ENCODE results near the gene MID2. TPM values are rescaled to one million over a fixed set of nuclear protein-coding genes. Genes with fewer than 3 reads are reported as not detected.

Gene MID2
- total RNA-seq, 1 experiment from 2014 or later: 5.1 TPM

GRCh38 chrX:107780525-107780924, 45.1 kb upstream of the MID2 start:
- TF ChIP-seq FOSL1 (IDR thresholded peaks at IDR 0.05; ENCODE audit: low read depth): no peak
- no peak for TF ChIP-seq JUND (IDR thresholded peaks at IDR 0.05)
- no peak for TF ChIP-seq EZH2 (IDR thresholded peaks at IDR 0.05)
- TF ChIP-seq EGR1 (IDR thresholded peaks at IDR 0.05; ENCODE audit: low read depth): no peak
- TF ChIP-seq REST (IDR thresholded peaks at IDR 0.05; ENCODE audit: low read depth): no peak
- no peak for TF ChIP-seq CTCF (IDR thresholded peaks at IDR 0.05 in 2 of 3, conservative IDR thresholded peaks at IDR 0.05 in 1 of 3; ENCODE audit: borderline replicate concordance in 1 of 3, insufficient read depth in 1 of 3, low read depth in 2 of 3, low read length in 2 of 3)
- TF ChIP-seq POLR2AphosphoS5 (IDR thresholded peaks at IDR 0.05; ENCODE audit: low read depth, low read length): no peak
- no peak for TF ChIP-seq MAX (IDR thresholded peaks at IDR 0.05)
- TF ChIP-seq SP1 (IDR thresholded peaks at IDR 0.05; ENCODE audit: low read depth): no peak
- no peak for TF ChIP-seq SRF (IDR thresholded peaks at IDR 0.05; ENCODE audit: low read depth)
- no peak for TF ChIP-seq TCF7L2 (IDR thresholded peaks at IDR 0.05; ENCODE audit: borderline replicate concordance, extremely low read depth, insufficient read depth, insufficient read length)
- no peak for TF ChIP-seq CBX3 (IDR thresholded peaks at IDR 0.05; ENCODE audit: low read depth)
- TF ChIP-seq POLR2A (IDR thresholded peaks at IDR 0.05; ENCODE audit: borderline replicate concordance, extremely low read depth, insufficient read depth, insufficient read length): no peak
- Histone ChIP-seq H3K9me2 (ENCODE audit: insufficient read depth) (no peaks in the 10 kb centered on the region), H3K36me3 (ENCODE audit: control insufficient read depth in 1 of 2, insufficient read depth in 2 of 2, low read length in 2 of 2) (no peaks in the 10 kb centered on the region), H3K4me3 (replicated peaks in 1 of 2; ENCODE audit: low read depth in 1 of 2, low read length in 2 of 2) (no peak overlapping the region), H3K27me3 (ENCODE audit: insufficient read depth, low read length) (no peaks in the 10 kb centered on the region), H4K20me1 (ENCODE audit: insufficient read depth) (no peaks in the 10 kb centered on the region), H3K79me2 (ENCODE audit: insufficient read depth, low read length) (no peaks in the 10 kb centered on the region), H3K9ac (ENCODE audit: low read length) (no peak overlapping the region), H3K4me1 (ENCODE audit: control insufficient read depth in 1 of 2, insufficient read depth in 2 of 2, low read length in 2 of 2) (peaks cover 8 to 14% of the 10 kb centered on the region in 2 experiments; a peak in 2 of 4 replicates), H3K9me3 (ENCODE audit: control insufficient read depth in 1 of 2, insufficient read depth in 1 of 2, low read depth in 1 of 2, low read length in 2 of 2) (no peaks in the 10 kb centered on the region), H3K27ac (ENCODE audit: low read depth, low read length) (no peak overlapping the region), H3K4me2 (ENCODE audit: low read length) (no peak overlapping the region), H2AFZ (ENCODE audit: low read depth, low read length, poor library complexity, severe bottlenecking) (no peak overlapping the region)
- DNase-seq (ENCODE audit: low read depth, low spot score) (no peak), ATAC-seq (no peak)
- ChIA-PET POLR2A (no interaction called here), CTCF (no interaction called here), RAD21 (ENCODE audit: low non-redundant PET in 1 of 2, low total read pairs in 2 of 2, uncharacterized antibody in 2 of 2, unreplicated experiment in 2 of 2) (no interaction called here)
- BruUV-seq (replicated peaks): no TSS peak
- intact Hi-C loops (cut with micrococcal nuclease): no loop called here

Measured in HCT116 (cell line).